ENCODE measurements around the gene MSMP. TPM values are rescaled to one million over a fixed set of nuclear protein-coding genes. Genes with fewer than 3 reads are reported as not detected.

MSMP gene
- total RNA-seq, 1 donor from 2014 or later: not detected

DNA sequence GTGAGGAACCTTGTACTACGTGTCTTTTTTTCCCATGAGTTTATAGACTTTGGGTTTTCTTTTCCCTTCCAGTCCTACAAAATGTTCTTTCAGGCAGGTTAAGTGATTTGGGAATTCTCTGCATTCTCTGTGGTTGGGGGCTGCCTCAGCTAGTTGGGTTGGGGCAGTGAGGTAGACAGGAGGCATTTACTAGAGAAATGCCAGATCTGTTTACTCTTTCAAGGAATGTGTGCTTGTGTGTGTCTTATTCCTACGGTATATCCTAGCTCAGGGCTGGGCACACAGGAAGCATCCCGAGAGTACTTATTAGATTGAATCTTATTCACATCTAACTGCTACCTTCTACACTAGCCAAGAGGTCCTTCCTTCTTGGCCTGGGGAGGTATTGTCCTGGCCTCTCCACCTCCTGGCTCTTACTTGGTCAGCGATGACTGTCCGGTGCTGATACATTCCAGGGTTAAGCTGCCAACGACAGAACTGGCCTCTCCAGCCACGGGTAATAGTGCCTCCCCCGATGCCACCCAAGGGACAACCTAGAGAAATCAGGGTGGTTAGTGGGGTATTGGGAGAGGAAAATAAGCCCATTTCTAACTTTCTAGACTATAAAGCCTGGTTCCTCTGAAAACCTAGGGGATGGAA, 10.1 kb downstream of the MSMP start:
- no peak for DNase-seq (ENCODE audit: low read depth)

DNA sequence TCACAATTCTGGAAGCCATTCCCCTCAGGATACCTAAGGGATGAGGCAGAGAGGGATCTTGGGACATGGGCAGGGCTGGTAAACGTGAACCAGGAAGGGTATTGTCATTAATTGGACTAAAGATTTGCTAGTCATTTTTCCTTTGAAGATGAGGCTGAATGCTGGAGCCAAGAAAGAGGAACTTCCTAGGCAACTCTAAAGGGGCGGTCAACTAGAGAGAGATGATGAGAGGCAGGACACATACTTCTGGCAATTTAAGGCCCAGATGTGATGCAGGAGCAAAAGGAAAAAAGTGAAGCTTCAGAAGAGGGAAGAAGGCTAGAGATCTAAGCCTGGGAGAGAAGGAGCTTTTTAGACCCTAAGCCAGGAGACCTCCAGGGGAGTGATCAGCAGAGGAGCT, 10.6 kb downstream of the MSMP start:
- DNase-seq (ENCODE audit: low read depth): no peak

DNA sequence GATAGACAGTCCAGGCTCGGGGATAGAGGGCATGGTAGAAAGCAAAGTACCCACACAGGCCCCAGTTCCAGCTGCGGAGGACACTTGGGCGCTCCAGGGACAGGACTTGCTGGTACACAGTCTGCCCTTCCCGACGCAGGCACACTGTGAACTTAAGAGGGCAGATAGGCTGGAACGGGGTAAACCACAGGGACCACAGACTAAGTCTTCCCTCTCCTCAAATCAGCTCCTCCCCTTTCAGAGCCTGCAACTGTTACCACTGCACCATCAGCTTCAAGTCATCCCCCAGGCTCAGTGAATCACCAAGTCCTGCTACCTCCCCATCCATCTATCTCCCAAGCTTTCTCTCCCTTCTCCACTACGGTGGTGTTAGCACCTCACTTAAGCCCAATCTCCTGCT, 12.3 kb downstream of the MSMP start:
- no peak for DNase-seq (ENCODE audit: low read depth)

DNA sequence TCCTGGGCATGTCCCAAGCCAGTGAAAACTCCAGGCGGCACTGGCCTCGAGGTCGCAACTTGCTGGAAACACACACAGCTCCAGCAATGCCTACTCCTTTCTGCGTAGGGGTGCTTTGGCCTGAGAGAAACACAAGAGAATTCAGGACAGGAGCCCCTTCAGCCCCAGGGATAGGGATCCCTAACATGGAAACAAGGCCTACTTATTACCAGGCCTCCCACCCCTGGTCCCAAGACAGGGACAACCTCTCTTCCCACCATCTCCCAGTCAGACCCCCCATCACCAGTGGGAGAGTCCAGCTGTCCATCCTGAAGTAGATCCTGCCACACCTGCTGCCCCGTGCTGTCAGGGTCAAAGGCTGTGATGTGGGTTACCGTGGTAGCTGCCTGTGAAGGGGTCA, 13.8 kb downstream of the MSMP start:
- no peak for DNase-seq (ENCODE audit: low read depth)

DNA sequence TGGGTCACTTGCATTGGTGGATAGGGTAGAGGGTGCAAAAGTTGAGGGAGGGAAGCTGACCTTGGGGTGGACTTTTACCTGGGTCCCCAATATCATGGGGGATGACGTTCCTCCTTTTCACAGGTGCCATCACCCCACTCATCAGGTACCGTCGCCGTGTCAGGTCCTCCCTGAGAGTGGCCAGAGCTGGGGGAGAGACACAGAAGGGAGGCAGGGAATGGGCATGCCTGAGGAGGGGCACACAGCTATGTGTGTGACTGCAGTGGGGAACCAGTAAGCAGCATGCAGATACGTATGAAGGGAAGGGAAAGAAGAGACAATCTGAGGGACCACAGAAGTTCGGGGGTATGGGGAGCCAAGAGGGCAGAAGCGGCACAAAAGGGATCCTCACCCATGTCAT, 15.2 kb downstream of the MSMP start:
- no peak for DNase-seq (ENCODE audit: low read depth)

DNA sequence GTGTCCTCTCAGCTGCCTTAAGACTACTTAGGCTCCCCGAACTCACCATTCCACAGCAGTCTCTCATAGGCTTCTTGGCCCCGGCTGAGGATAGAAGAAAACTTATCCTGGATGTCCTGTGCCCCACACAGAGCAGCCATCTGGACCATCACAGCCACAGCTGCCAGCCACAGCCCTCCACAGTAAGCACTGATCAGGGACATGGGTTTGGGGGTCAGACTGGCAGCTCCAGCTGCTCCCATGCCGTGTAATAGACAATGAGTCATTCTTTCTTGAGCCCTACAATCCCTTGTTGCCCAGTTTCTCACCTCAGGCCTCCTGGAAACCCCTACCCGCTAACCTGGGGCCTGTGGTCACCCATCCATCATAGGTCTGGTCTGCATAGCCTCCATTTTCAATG, 15.9 kb downstream of the MSMP start:
- DNase-seq (ENCODE audit: low read depth): no peak

DNA sequence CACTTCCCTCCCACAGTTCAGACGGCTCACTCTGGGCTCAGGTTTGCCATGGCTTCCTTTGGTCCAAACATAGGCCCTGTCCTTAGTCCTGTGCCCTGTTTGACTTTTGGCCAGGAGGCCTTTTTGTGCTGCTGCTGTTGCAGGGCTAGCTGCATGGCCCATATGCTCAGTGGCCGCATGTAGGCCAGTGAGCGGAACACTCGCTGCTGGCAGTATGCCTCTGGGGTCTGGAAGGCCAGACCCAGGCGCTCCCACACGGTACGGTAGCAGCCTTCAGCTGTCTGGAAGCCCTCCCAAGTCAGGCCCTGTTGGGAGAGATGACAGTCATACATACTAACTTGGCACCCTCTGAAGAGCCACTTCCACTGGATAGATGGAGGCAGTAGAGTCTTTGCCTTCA, 16.9 kb downstream of the MSMP start:
- DNase-seq (ENCODE audit: low read depth): no peak

DNA sequence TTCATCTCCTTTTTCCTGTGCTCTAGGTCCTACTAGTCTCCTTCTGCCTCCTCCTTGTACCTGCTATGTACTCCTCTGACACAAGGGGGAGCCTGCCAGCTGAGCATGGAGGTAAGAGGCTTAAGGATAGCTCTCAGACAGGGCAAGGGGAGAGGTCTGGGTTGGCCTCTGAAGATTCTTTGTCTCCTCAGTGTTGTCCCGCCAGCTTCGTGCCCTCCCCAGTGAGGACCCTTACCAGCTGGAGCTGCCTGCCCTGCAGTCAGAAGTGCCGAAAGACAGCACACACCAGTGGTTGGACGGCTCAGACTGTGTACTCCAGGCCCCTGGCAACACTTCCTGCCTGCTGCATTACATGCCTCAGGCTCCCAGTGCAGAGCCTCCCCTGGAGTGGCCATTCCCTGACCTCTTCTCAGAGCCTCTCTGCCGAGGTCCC, 17.9 kb downstream of the MSMP start:
- DNase-seq (ENCODE audit: low read depth): peak; percentile 71

DNA sequence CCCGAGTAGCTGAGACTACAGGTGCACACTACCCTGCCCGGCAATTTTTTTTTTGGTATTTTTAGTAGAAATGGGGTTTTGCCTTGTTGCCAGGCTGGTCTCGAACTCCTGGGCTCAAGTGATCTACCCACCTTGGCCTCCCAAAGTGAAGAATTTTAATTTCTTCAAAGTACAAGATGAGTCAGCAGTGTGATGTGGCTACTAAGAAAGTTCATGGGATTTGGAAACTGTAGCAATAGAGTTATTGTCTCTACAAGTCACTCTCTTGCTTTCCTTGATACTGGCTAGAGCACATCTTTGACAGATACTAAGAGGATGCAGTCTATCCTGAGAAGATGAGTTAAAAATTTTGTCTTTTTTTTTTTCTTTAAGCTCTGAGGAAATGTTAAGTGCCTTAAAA, 20.0 kb downstream of the MSMP start:
- DNase-seq (ENCODE audit: low read depth): no peak

DNA sequence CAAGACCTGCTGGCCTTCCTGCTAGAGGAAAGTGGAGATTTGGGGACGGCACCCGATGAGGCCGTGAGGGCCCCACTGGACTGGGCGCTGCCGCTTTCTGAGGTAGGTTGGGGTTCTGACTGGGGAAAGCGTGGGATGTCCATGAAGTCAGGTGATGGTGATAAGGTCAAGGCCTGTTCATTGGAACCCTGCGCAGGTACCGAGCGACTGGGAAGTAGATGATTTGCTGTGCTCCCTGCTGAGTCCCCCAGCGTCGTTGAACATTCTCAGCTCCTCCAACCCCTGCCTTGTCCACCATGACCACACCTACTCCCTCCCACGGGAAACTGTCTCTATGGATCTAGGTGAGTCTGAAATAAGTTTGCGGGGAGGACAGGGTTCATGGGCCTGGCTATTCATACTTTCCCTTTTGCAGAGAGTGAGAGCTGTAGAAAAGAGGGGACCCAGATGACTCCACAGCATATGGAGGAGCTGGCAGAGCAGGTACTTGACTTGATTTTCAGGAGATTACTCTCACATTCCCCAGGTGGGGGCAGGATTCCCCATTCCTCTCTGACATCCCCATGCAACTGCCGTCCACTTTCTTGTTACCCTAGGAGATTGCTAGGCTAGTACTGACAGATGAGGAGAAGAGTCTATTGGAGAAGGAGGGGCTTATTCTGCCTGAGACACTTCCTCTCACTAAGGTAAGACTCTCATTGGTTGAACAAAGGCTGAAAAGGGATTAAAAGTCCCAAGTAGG, 21.1 kb downstream of the MSMP start:
- peak; percentile 72 for DNase-seq (ENCODE audit: low read depth)

DNA sequence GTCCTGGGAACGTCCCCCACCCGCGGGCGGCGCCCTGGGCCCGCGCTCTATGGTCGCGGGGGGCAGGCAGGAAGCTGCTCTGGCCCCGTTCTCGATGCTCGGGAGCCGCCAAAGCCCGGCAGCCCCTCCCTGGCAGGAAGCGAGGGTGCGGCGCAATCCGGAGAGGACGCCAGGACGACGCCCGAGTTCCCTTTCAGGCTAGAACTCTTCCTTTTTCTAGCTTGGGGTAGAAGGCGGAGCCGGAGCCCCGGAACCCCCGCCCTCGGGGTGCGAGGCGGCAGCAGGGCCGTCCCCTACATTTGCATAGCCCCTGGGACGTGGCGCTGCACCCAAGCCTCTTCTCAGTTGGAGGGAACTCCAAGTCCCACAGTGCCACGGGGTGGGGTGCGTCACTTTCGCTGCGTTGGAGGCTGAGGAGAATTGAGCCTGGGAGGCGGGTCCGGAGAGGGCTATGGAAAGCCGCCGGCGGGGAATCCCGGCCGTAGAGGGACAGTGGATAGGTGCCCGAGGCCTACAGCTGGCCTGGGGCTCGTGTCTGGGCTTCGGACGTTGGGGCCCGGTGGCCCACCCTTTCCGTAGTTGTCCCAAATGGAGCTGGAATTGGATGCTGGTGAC, 21.8 kb downstream of the MSMP start, which contains the start of the genes CREB3 and TLN1:
TSS of gene CREB3 (plus strand) at position 482 of the 615 bp plus-strand sequence. CDS start at position 589, 107 bp downstream.
TSS of gene TLN1 (minus strand) at position 11 of the 615 bp plus-strand sequence. CDS start 6,501 bp downstream, outside the sequence.
- DNase-seq (ENCODE audit: low read depth): peak; percentile 96

DNA sequence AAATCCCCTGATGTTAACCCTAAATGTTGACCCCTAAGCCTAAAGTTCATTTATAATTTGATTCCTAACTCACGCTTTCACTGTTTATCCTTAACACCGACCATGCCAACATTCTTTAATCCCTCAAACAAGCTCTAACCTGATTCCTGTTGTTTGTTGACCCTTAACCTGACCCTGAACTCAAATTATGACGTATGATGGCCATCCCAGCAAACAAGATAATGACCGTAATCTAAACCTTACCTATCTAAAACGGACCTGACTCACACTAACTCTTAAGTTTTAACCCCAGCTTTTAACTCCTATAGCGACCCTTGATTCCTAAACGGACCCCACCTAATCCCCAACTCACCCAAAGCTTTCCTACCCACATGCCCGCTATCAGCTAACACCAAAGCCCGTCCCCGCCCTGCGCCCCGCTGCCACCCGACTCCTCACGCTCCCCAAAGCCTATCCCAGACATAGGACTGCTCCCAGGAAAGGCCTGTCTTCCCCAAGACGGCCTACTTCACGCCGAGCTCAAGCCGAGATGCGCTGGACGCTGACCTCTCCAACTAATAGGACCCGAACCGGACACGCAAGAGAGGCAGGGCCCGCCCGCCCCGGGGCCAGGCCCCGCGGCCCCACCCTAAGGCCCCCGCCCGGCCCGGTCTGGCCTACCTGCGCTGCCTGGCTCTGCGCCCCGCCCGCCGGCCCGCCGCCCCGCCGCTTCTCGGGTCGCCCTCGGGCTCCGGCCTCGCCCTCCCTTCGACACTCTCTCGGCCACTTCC, 22.5 kb downstream of the MSMP start:
- no peak for DNase-seq (ENCODE audit: low read depth)

DNA sequence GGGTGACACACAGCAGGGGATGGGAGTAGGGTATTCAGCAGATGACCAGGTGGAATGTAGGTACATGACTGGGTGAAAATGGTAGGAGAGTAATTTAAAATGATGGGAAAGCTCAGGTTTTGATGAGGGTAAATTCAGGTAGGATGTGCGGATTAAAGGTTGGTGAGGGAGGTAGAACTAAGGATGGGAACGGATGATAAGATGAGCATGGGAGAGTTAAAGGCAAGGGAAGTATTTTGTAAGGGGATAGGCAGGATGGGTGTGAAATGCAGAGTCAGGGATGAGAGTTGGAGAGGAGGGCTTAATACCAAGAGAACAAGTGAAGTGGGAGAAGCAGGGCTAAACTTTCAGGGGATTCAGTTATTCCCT, 23.6 kb downstream of the MSMP start:
- no peak for DNase-seq (ENCODE audit: low read depth)

DNA sequence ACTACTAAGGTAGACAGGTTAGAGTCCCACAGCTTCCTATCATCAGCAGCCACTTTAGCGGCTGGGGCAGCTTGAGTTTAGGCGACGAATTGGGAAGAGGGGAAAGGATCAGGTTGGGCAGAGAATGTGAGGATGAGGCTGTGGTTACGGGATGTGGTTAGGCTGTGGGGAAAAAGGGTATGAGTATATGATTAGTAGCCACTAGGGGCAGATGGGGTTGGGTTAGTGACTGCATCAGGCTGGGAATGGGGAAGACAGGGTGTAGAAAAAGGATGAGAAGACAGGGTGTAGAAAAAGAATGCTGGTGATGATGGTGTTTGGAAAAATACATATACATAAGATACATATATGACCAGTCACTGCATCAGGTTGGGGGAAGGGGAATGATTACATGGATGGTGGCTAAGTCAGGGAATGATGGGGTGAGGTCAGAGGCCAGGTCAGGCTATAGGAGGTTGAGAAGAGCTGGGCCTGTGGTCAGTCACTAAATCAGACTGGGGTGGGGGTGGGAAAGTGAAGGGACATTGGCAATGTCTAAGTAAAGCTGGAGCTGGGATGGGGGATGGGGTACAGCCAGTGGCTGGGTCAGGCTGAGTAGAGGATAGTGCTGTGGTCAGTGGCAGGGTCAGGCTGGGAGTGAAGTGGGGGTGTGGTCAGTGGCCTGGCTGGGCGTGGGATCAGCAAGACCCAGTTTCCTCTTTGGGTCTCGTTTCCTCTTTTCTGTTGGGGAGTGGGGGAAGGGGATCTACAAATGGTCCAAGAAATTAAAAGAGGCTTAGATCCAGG, 24.2 kb downstream of the MSMP start:
- DNase-seq (ENCODE audit: low read depth): peak; percentile 71

DNA sequence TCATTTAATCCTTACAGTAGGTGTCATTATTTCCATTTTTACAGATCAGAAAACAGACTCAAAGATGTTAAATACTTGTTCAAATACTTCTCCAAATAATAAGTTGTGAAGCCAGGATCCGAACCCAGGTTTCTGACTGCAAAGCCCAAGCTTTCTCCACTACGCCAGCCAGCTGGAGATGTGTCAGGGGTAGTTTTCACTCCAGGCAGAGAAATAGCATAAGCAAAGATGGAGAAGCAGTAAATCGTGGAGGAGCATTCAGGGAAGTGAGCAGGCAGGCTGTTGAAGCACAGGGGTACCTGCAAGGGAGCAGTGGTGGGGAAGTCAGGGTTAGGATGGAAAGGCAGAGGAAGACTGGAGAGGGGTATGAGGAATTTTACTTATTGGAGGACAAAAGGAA, 25.0 kb downstream of the MSMP start:
- no peak for DNase-seq (ENCODE audit: low read depth)

DNA sequence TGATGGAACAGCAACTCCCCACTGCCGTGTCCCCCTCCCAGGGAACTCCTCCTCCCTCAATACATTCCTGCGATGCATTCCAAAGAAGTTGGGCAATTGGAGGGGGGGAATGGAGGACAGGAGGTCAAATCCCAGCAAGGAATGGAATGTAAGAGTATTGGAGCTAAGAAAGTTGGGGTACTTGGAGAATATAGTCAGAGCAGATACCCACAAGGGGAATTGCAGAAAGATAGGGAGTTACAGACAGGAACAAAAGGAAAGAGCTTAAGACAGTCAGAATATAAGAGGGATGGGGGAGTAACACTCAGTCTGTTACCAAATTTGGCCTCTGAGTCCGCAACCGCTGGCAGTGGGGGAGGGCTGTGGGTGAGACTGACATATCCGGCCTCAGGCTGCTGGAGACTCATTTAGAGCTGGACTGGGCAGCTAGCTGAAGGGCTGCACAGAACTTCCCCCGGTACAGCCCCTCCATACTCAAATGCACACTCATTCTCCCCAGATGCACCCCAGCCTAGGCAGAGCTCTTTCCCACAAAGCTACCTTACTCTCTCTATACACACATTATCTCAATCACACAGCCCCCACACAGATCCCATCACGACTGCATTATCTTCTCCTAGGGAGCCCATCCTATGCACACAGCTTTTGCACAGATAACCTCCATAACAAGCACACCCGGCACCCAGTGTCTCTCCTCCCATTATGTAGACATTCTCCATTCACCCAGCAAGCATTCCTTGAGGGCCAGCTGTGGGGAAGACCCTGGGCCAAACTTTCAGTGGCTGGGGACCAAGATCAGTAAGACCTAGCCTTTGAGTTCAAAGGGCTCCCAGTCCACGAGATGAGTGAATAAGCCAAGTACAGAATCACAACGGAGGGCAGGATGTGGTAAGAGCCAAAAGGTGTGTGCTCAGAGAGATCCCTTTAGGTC, 25.8 kb downstream of the MSMP start:
- DNase-seq (ENCODE audit: low read depth): peak; percentile 92

DNA sequence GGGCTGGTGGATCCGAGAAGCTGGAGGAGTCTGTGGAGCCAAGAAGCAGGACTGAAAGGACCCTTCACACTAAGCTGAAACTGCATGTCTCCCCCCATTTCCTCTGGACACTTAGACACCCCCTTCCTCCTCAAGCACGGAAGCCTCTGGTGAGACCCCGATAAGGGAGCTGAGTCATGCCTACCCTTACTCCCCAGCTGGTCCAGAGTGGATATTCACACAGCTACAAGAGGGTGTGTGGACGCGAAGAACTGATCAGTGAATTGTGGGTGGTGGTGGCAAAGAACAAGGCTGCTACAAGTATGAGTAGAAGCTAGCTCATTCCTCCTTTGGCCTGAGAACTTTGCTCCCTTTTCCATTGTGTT, 26.4 kb downstream of the MSMP start:
- DNase-seq (ENCODE audit: low read depth): no peak

DNA sequence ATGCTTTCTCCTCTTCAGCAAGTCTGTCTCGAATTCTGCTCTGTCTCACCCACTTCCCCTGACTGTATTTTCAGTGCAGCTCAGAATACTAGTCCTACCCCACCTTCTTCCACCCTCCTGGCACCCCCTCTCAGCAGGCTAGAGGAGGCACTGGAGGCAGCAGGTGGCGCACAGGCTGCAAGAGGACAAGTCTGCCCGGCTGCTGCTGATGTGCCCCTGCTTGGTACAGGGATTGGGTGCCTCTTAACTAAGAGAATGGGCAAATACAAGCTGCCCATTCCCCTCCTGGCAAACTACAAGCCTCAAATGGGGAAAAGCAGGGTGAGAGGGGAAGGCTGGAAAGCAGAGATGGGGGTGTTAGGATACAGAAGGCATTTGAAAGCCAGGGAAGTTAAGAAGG, 27.1 kb downstream of the MSMP start:
- DNase-seq (ENCODE audit: low read depth): peak; percentile 74

DNA sequence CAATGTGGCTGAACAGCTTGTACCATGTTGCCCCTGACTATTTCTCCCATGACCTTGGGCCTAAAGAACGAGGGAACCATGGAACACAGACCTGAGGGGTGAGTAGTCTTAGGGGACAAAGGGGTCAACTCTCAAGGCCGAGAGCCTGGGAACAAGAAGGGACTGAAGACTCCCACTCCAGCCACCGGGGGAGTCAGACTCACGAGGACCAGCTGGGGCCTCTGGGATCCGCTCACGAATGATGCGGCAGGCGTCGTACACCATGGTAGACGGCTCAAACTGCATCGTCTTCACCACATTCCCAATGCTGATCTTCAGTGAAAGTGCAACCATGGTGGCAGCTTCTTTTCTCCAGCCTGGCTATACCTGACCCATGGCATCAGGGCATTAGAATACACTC, 28.7 kb downstream of the MSMP start:
- no peak for DNase-seq (ENCODE audit: low read depth)

DNA sequence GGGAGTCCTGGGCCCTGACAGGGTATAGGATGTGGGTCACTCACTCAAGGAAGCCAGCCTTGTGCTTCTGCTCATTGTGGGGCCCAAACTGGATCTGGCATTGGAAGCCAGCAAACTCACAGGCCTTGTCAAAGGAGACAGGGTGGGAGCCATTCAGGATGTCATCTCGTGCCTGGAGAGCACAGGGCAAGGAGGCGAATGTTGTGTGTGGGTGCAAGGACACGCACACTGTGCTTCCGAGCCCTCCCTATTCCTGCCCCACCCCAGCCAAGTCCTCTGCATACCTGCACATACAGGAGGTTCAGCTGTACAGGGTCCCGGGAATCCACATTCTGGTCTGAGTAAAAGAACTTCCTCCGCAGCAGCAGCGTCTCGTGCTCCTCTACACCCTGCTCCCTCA, 30.2 kb downstream of the MSMP start:
- DNase-seq (ENCODE audit: low read depth): no peak

All from renal cortical epithelial cell (primary cell).